A549 (cell line): ENCODE data around the gene CNTNAP2. TPM values are rescaled to one million over a fixed set of nuclear protein-coding genes. Genes with fewer than 3 reads are reported as not detected.

Experiments used
- ATAC-seq, 2 experiments: fragments of 200-7000 bp in 1 of 2; fragments of >200 bp in 1 of 2; cut with Nextera tagmentation in 1 of 2; cut with Tn5 transposase in 1 of 2; 3 replicates each; pipeline versions ENCODE4 v1.8.0 to v1.9.1; 2018 to 2020; ENCODE audit warnings: mild to moderate bottlenecking in 1 of 2, moderate library complexity in 1 of 2
- CTCF ChIA-PET: fragments of 300-600 bp; sonication (Branson Sonifier 250); formaldehyde crosslinking; extraction: SDS; loops from one replicate; lab custom pipeline; 2021; ENCODE audit warnings: antibody characterized with exemption, inconsistent platforms; lab: Yijun Ruan, JAX
- POLR2A ChIA-PET: fragments of 350-600 bp; formaldehyde crosslinking; extraction: SDS; loops from one replicate; lab custom pipeline; 2021; ENCODE audit warnings: antibody characterized with exemption, inconsistent platforms; lab: Yijun Ruan, JAX
- DNase-seq, 2 experiments: peaks; one replicate each; pipeline versions ENCODE4 v3.0.0 to v3.0.0-alpha.2; 2011 to 2016; ENCODE audit warnings: low read depth in 1 of 2, low spot score in 1 of 2
- FAIRE-seq: peaks from 2 replicates; lab custom pipeline; 2011; peaks lifted over from hg19 to GRCh38; lab: Jason Lieb, UNC
- H3K27ac ChIP-seq, 2 experiments: fragments of >200 bp; sonication (Bioruptor Twin); formaldehyde crosslinking; 3 replicates each; pipeline ENCODE4 v1.5.1; 2016 to 2017
- H3K4me1 ChIP-seq: fragments of >200 bp; sonication (Bioruptor Twin); formaldehyde crosslinking; 3 replicates; pipeline ENCODE4 v1.6.1; 2016
- H3K4me2 ChIP-seq: fragments of >200 bp; sonication (Bioruptor Twin); formaldehyde crosslinking; 3 replicates; pipeline ENCODE4 v1.6.1; 2016
- H3K4me3 ChIP-seq: fragments of >200 bp; sonication (Bioruptor Twin); formaldehyde crosslinking; 3 replicates; pipeline ENCODE4 v1.5.1; 2016
- H3K9me3 ChIP-seq: fragments of >200 bp; sonication (Bioruptor Twin); formaldehyde crosslinking; 3 replicates; pipeline ENCODE4 v1.6.1; 2016
- BHLHE40 ChIP-seq: IDR thresholded peaks from 2 replicates; pipeline ENCODE4 v1.6.1; 2012; ENCODE audit warnings: low read depth, low read length, inconsistent platforms
- CHD2 ChIP-seq: fragments of 150-350 bp; IDR thresholded peaks from 2 replicates; pipeline ENCODE4 v1.6.1; 2014; ENCODE audit warnings: low read length; ENCODE audit not compliant: partially characterized antibody
- EHMT2 ChIP-seq: fragments of 200-600 bp; sonication (generic); IDR thresholded peaks from 2 replicates; pipeline ENCODE4 v1.6.1; 2016; ENCODE audit warnings: antibody characterized with exemption, low read depth, mild to moderate bottlenecking, moderate library complexity
- FOSB ChIP-seq: fragments of 250-450 bp; sonication (Bioruptor Pico); IDR thresholded peaks from 2 replicates; pipeline ENCODE4 v1.5.0; 2020; ENCODE audit warnings: mild to moderate bottlenecking, moderate library complexity
- FOXS1 ChIP-seq: fragments of 250-450 bp; sonication (Bioruptor Pico); IDR thresholded peaks from 2 replicates; pipeline ENCODE4 v1.5.0; 2020; ENCODE audit warnings: mild to moderate bottlenecking, moderate library complexity
- HES2 ChIP-seq: fragments of >200 bp; sonication (Bioruptor Twin); formaldehyde crosslinking; IDR thresholded peaks from 2 replicates; pipeline ENCODE4 v1.6.1; 2016
- HMGXB4 ChIP-seq: fragments of 250-450 bp; sonication (Bioruptor Pico); IDR thresholded peaks from 2 replicates; pipeline ENCODE4 v1.5.0; 2021; ENCODE audit warnings: mild to moderate bottlenecking, moderate library complexity, borderline replicate concordance
- HOXB13 ChIP-seq: fragments of 250-450 bp; sonication (Bioruptor Pico); IDR thresholded peaks from 2 replicates; pipeline ENCODE4 v1.5.0; 2020; ENCODE audit warnings: low read depth, mild to moderate bottlenecking, moderate library complexity
- KDM5A ChIP-seq: fragments of 200-600 bp; sonication (generic); IDR thresholded peaks from 2 replicates; pipeline ENCODE4 v1.6.1; 2016; ENCODE audit warnings: antibody characterized with exemption, mild to moderate bottlenecking
- MAFK ChIP-seq: fragments of 450-650 bp; IDR thresholded peaks from 2 replicates; pipeline ENCODE4 v1.6.1; 2014; ENCODE audit not compliant: partially characterized antibody
- PHF8 ChIP-seq: fragments of 200-600 bp; sonication (generic); IDR thresholded peaks from 2 replicates; pipeline ENCODE4 v1.6.1; 2016; ENCODE audit warnings: low read depth, mild to moderate bottlenecking, antibody characterized with exemption, moderate library complexity, borderline replicate concordance
- POLR2A ChIP-seq: IDR thresholded peaks from 2 replicates; pipeline ENCODE4 v1.6.1; 2012; ENCODE audit warnings: mild to moderate bottlenecking, low read length
- RAD21 ChIP-seq, 2 experiments: fragments of >200 bp in 1 of 2; sonication (Bioruptor Twin) in 1 of 2; formaldehyde crosslinking in 1 of 2; IDR thresholded peaks in 1 of 2; conservative IDR thresholded peaks in 1 of 2; 2 replicates in 1 of 2; 3 replicates in 1 of 2; pipeline ENCODE4 v1.6.1; 2012 to 2018; ENCODE audit warnings: inconsistent platforms in 1 of 2
- RARB ChIP-seq: fragments of 250-450 bp; sonication (Bioruptor Pico); IDR thresholded peaks from 2 replicates; pipeline ENCODE4 v1.8.0; 2021; ENCODE audit warnings: mild to moderate bottlenecking, moderate library complexity
- TFCP2L1 ChIP-seq: fragments of 250-450 bp; sonication (Bioruptor Pico); IDR thresholded peaks from 2 replicates; pipeline ENCODE4 v1.5.0; 2021; ENCODE audit warnings: mild to moderate bottlenecking
- ZC3H11A ChIP-seq: fragments of 450-650 bp; IDR thresholded peaks from 2 replicates; pipeline ENCODE4 v1.6.1; 2014; ENCODE audit warnings: antibody characterized with exemption, mild to moderate bottlenecking
- ZSCAN20 ChIP-seq: fragments of 250-450 bp; sonication (Bioruptor Pico); IDR thresholded peaks from 2 replicates; pipeline ENCODE4 v1.8.0; 2022; ENCODE audit warnings: mild to moderate bottlenecking, moderate library complexity
- WGBS: methylation state at CpG from one replicate; pipeline ENCODE4 v1.1.6; 2017; ENCODE audit errors: missing lambda C conversion rate; 5-methylcytosine and 5-hydroxymethylcytosine counted together
- polyA plus RNA-seq, 4 experiments: library from polyadenylated mRNA; depleted of rRNA in 3 of 4; stranded (reverse); fragments of >200 nt; fragmentation: RNase III in 1 of 4; extraction: RNeasy Plus Mini Kit Qiagen cat#74134 plus additional on column Dnase treatment in 1 of 4; gene quantifications; 2 replicates in 3 of 4; 3 replicates in 1 of 4; pipeline ENCODE4 v1.2.3, GENCODE V29; 2011 to 2017
- TF ChIP-seq, protein P1 (sequence below): fragments of 150-350 bp; IDR thresholded peaks from 2 replicates; pipeline ENCODE4 v1.6.1; 2014; ENCODE audit warnings: low read depth, mild to moderate bottlenecking, low read length
- TF ChIP-seq, protein P2 (sequence below): fragments of 250-450 bp; sonication (Bioruptor Pico); IDR thresholded peaks from 2 replicates; pipeline ENCODE4 v1.5.0; 2020; ENCODE audit warnings: low read depth, mild to moderate bottlenecking, moderate library complexity

The CNTNAP2 gene
- polyA plus RNA-seq, 2 of the 4 experiments (the other 2 are of a cell fraction) = 0.05 to 0.13 TPM

DNA sequence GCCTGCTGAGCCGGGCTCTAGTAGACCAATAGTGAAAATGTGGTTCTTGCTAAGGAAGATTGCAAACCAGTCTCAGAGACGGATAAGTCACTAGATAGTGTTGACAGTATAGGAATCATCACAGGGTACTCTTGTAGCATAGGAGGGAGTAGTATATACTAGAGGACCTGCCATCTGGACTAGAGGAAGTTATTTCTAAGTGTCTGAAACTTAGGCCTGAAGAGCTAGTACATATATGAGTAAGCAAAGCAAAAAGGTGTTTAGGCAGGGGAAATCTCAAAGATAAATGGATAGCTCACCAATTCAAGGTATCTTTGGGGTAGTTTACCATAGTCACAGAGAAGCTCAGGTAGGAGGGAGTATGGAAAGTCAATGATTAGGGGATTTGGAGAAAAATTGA lies 428.1 kb downstream of the CNTNAP2 start:
- Histone ChIP-seq H3K4me2 (no peak overlapping the region), H3K9me3 (no peaks in the 10 kb centered on the region; the same call in 1 of the 3 replicates), H3K4me3 (no peak overlapping the region), H3K27ac (no peak overlapping the region), H3K4me1 (no peaks in the 10 kb centered on the region)
- POLR2A ChIA-PET = no interaction called here
- no peak for FAIRE-seq
- no peak for TF ChIP-seq EHMT2
- no peak for TF ChIP-seq RAD21 (conservative IDR thresholded peaks at IDR 0.05 in 1 of 2, IDR thresholded peaks at IDR 0.05 in 1 of 2)
- TF ChIP-seq ZSCAN20 (CRISPR knock-in tag) = no peak
- TF ChIP-seq HOXB13 (CRISPR knock-in tag) = no peak
- no peak for TF ChIP-seq POLR2A
- TF ChIP-seq KDM5A = no peak
- TF ChIP-seq MAFK = no peak
- no peak for TF ChIP-seq FOXS1 (CRISPR knock-in tag)
- TF ChIP-seq, protein P1, sequence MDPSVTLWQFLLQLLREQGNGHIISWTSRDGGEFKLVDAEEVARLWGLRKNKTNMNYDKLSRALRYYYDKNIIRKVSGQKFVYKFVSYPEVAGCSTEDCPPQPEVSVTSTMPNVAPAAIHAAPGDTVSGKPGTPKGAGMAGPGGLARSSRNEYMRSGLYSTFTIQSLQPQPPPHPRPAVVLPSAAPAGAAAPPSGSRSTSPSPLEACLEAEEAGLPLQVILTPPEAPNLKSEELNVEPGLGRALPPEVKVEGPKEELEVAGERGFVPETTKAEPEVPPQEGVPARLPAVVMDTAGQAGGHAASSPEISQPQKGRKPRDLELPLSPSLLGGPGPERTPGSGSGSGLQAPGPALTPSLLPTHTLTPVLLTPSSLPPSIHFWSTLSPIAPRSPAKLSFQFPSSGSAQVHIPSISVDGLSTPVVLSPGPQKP = no peak
- TF ChIP-seq PHF8 = no peak
- no peak for TF ChIP-seq CHD2
- no peak for TF ChIP-seq RARB (CRISPR knock-in tag)
- no peak for TF ChIP-seq HMGXB4 (CRISPR knock-in tag)
- no peak for TF ChIP-seq TFCP2L1 (CRISPR knock-in tag)
- no peak for TF ChIP-seq BHLHE40
- no peak for DNase-seq
- no peak for ATAC-seq
- 6% methylated on average over 2 of the region's 2 CpGs for WGBS
- CTCF ChIA-PET = no interaction called here

- CTCF ChIA-PET = no interaction called here
Observed at GRCh38 chr7:146548816-146549215, 432.2 kb downstream of the CNTNAP2 start.

More at GRCh38 chr7:146548816-146549215, 432.2 kb downstream of the CNTNAP2 start:
- WGBS = 0% methylated on average over 1 of the region's 1 CpG
- POLR2A ChIA-PET = no interaction called here
- no peak for TF ChIP-seq FOSB (CRISPR knock-in tag)
- TF ChIP-seq TFCP2L1 (CRISPR knock-in tag) = no peak
- no peak for TF ChIP-seq ZC3H11A
- TF ChIP-seq HMGXB4 (CRISPR knock-in tag) = no peak
- TF ChIP-seq, protein P2, sequence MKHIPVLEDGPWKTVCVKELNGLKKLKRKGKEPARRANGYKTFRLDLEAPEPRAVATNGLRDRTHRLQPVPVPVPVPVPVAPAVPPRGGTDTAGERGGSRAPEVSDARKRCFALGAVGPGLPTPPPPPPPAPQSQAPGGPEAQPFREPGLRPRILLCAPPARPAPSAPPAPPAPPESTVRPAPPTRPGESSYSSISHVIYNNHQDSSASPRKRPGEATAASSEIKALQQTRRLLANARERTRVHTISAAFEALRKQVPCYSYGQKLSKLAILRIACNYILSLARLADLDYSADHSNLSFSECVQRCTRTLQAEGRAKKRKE = no peak
- TF ChIP-seq HES2 = no peak
- no peak for TF ChIP-seq BHLHE40
- no peaks in the 10 kb centered on the region; the same call in 1 of the 3 replicates for H3K9me3 ChIP-seq
- no peak for DNase-seq
- no peak for FAIRE-seq
- no peak overlapping the region for H3K4me2 ChIP-seq
- no peak overlapping the region for H3K4me3 ChIP-seq
- H3K27ac ChIP-seq = no peak overlapping the region
- no peak for ATAC-seq
- H3K4me1 ChIP-seq = no peaks in the 10 kb centered on the region
